Heart right ventricle (tissue), 16 donors: ENCODE measurements around the gene CRACR2A. TPM values are rescaled to one million over a fixed set of nuclear protein-coding genes. Genes with fewer than 3 reads are reported as not detected.
A peak's percentile ranks its signal among the peaks of the same experiment; 100 is the strongest.

Experiments
- ATAC-seq, 8 donors: fragments of 200-7000 bp; cut with Tn5 transposase; one replicate each; pipeline ENCODE4 v1.9.1; 2020; ENCODE audit warnings: mild to moderate bottlenecking in 8 of 8, moderate library complexity in 8 of 8, moderate number of reproducible peaks in 1 of 8
- DNase-seq, 2 donors: peaks; one replicate each; pipeline ENCODE4 v3.0.0-alpha.2; 2020
- H3K27ac ChIP-seq, 10 donors: fragments of 200-600 bp; sonication (generic) in 2 of 10; one replicate each; pipeline versions ENCODE4 v1.5.0 to v1.8.0; 2020 to 2022; ENCODE audit warnings: mild to moderate bottlenecking in 3 of 10
- H3K27me3 ChIP-seq, 7 donors: fragments of 200-600 bp; one replicate each; pipeline ENCODE4 v1.8.0; 2021 to 2022; ENCODE audit warnings: mild to moderate bottlenecking in 2 of 7
- H3K36me3 ChIP-seq, 9 donors: fragments of 200-600 bp; sonication (generic) in 1 of 9; one replicate each; pipeline versions ENCODE4 v1.5.0 to v1.8.0; 2020 to 2022; ENCODE audit warnings: mild to moderate bottlenecking in 2 of 9
- H3K4me1 ChIP-seq, 9 donors: fragments of 200-600 bp; sonication (generic) in 1 of 9; one replicate each; pipeline versions ENCODE4 v1.5.0 to v1.8.0; 2020 to 2022; ENCODE audit warnings: mild to moderate bottlenecking in 4 of 9
- H3K4me3 ChIP-seq, 10 donors: fragments of 200-600 bp; sonication (generic) in 2 of 10; one replicate each; pipeline versions ENCODE4 v1.5.0 to v1.8.0; 2020 to 2022; ENCODE audit warnings: mild to moderate bottlenecking in 7 of 10, moderate library complexity in 2 of 10
- H3K9me3 ChIP-seq, 11 donors: fragments of 200-600 bp in 10 of 11; sonication (generic) in 2 of 11; one replicate each; pipeline versions ENCODE4 v1.5.0 to v1.8.0; 2013 to 2022; ENCODE audit warnings: mild to moderate bottlenecking in 2 of 11, control low read depth in 1 of 11, moderate library complexity in 1 of 11
- CTCF ChIP-seq, 9 donors: fragments of 200-600 bp; sonication (generic) in 2 of 9; IDR thresholded peaks; one replicate each; pipeline versions ENCODE4 v1.5.0 to v1.8.0; 2021 to 2022; ENCODE audit warnings: antibody characterized with exemption in 9 of 9, mild to moderate bottlenecking in 5 of 9, moderate library complexity in 1 of 9
- WGBS, 2 donors: extraction: QIAGEN DNeasy Blood & Tissue Kit; methylation state at CpG; one replicate each; pipeline ENCODE4 v1.1.7; 2013; ENCODE audit warnings: inconsistent platforms in 1 of 2; 5-methylcytosine and 5-hydroxymethylcytosine counted together
- intact Hi-C, 10 donors: fragments of 100-400 bp; cut with DNase I; formaldehyde crosslinking; loops; one replicate each; pipeline versions ENCODE4 v1.11.1 to v1.14.2; 2022
- polyA plus RNA-seq, 2 donors: library from polyadenylated mRNA; stranded (reverse); fragments of 200-250 nt; gene quantifications; one replicate each; pipeline ENCODE4 v1.2.3, GENCODE V29; 2013
- total RNA-seq, 10 donors: library from RNA; stranded (reverse); fragmentation: NEBNext Ultra II Directional in 3 of 10; extraction: Animal tissue kit (Norgen Biotek cat#: 25700) in 3 of 10; gene quantifications; one replicate each; pipeline versions ENCODE4 v1.2.1 to v1.2.4, GENCODE V29; 2021 to 2023
- donor health status: Arrhythmogenic right ventricular cardiomyopathy.
- donor health status: ischemic (EF 13 %, LVEDD 7.1; RV severe dilation, severe dysfunction).
- donor health status: healthy with polysubstance abuse.
- donor health status: DM: no; HTN: yes; CAD: no.
- donor health status: DM: no; HTN: no; CAD: no.
- donor health status: ischemic (EF 25% LVEDD 6.9; RV normal size, moderate dysfunction).
- donor health status: ischemic (EF 25% LVEDD 5.7; RV mildly dilated, moderate dysfunction).
- donor health status: healthy.
- donor health status: DM: yes; HTN: yes; CAD: no.
- donor health status: Ischemic cardiomyopathy.
- donor health status: ischemic (EF 35%, LVEDD 5.7; RV mildly dilated, moderate dysfunction).
- donor health status: nonischemic (EF 11% LVEDD 7.7; RV severe dilation, severe dysfunction).
- donor health status: DM: yes; HTN: yes; CAD: no.
- donor health status: PGD.
- donor health status: ischemic (EF 29% LVEDD 5.4; RV normal size, mild dysfunction).
- donor health status: nonischemic (EF 23%, LVEDD 6.1; RV moderate dilation, normal function).

CRACR2A gene
- total and polyA plus RNA-seq, 12 donors = 0.64 to 10.4 (median 4.6) TPM

- 84 to 88% methylated on average over 6 of the region's 6 CpGs for WGBS, 2 donors
- no peak for ATAC-seq
- no peak for TF ChIP-seq CTCF (IDR thresholded peaks at IDR 0.05)
- DNase-seq = no peak
- Histone ChIP-seq H3K27me3 (no peaks in the 10 kb centered on the region), H3K4me1 (peaks cover 0 to 19% (median 0%) of the 10 kb centered on the region in 9 donors), H3K36me3 (no peaks in the 10 kb centered on the region), H3K27ac (no peak overlapping the region), H3K9me3 (no peaks in the 10 kb centered on the region), H3K4me3 (no peak overlapping the region)
- intact Hi-C loops = no loop called here
Measured at GRCh38 chr12:3722368-3722767, 30.5 kb downstream of the CRACR2A start.

GRCh38 chr12:3720772-3721171 is 32.1 kb downstream of the CRACR2A start:
- H3K4me3 ChIP-seq = no peak overlapping the region
- ATAC-seq = no peak
- no peaks in the 10 kb centered on the region for H3K27me3 ChIP-seq
- peaks cover 0 to 16% (median 0%) of the 10 kb centered on the region in 9 donors for H3K4me1 ChIP-seq
- no peak for TF ChIP-seq CTCF (IDR thresholded peaks at IDR 0.05)
- intact Hi-C loops = no loop called here
- no peak for DNase-seq
- 90 to 92% methylated on average over 4 of the region's 4 CpGs for WGBS, 2 donors
- no peaks in the 10 kb centered on the region for H3K9me3 ChIP-seq
- H3K27ac ChIP-seq = no peak overlapping the region
- H3K36me3 ChIP-seq = no peaks in the 10 kb centered on the region

GRCh38 chr12:3718100-3718499 is 34.8 kb downstream of the CRACR2A start:
- 80 to 88% methylated on average over 4 of the region's 4 CpGs for WGBS, 2 donors
- TF ChIP-seq CTCF (IDR thresholded peaks at IDR 0.05) = no peak
- no peaks in the 10 kb centered on the region for H3K27me3 ChIP-seq
- ATAC-seq (peak in 1 of 8 donors; percentile 42), DNase-seq (no peak)
- intact Hi-C loops = no loop called here
- H3K4me1 ChIP-seq = peaks cover 0 to 8% (median 0%) of the 10 kb centered on the region in 9 donors
- H3K27ac ChIP-seq = peak overlapping the region in 1 of 10 donors; percentile 67
- H3K36me3 ChIP-seq = peaks cover 0 to under 1% (median 0%) of the 10 kb centered on the region in 9 donors
- H3K9me3 ChIP-seq = no peaks in the 10 kb centered on the region
- H3K4me3 ChIP-seq = no peak overlapping the region

- Histone ChIP-seq H3K27ac (peak overlapping the region in 1 of 10 donors; percentile 67), H3K27me3 (no peaks in the 10 kb centered on the region), H3K36me3 (peaks cover 0 to 8% (median 0%) of the 10 kb centered on the region in 9 donors), H3K4me3 (no peak overlapping the region), H3K9me3 (no peaks in the 10 kb centered on the region), H3K4me1 (peaks cover 0 to 8% (median 0%) of the 10 kb centered on the region in 9 donors)
- 92% methylated on average over 9 of the region's 9 CpGs for WGBS, 2 donors
- intact Hi-C loops = no loop called here
- ATAC-seq (no peak), DNase-seq (no peak)
- TF ChIP-seq CTCF (IDR thresholded peaks at IDR 0.05) = no peak
Measured at GRCh38 chr12:3717283-3717898, 35.5 kb downstream of the CRACR2A start.
